HG03520 (cell line): ENCODE measurements around the gene NDUFS6.

Experiments
- ATAC-seq: cut with Tn5 transposase; IDR thresholded peaks from one replicate; pipeline ENCODE4 v1.9.1; 2021; ENCODE audit warnings: mild to moderate bottlenecking, moderate library complexity; ENCODE audit not compliant: unreplicated experiment

The NDUFS6 gene

DNA sequence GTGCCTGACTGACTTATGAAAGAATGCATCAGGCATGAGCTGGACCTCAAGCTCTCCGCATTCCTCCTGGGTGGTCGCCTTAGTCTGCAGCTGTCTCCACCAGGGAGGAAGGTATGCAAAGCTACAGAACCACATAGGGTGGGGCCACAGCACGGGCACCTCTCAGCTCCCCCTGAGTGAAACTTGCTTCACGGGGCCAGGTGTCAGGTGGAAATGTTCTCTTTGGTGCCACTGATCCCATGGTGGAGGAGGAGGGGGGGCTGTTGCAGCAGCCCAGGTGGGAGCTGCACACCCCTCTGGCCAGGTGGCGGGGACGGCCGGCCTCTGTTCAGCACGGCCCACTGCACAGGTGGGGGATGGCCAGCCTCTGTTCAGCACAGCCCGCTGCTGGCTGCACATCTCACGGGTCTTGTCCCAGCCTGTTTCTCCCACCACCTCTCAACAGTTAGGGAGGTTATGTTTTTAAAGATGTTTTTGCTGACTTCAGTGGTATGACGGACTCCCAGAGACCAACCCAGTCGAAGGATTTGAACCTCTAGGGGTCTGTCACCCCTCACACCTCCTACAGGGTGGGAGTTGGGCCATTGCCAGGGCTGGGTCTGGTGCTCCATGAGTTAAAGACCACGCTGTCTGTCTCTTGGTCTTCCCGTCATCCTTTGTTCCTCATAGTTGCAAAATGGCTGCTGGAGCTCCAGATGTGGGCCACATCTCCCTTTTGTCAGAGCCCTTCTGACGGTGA lies 35.9 kb upstream of the NDUFS6 start:
- no peak for ATAC-seq

GRCh38 chr5:1765880-1766235 lies 35.3 kb upstream of the NDUFS6 start:
- ATAC-seq: no peak

GRCh38 chr5:1767524-1768282 lies 33.5 kb upstream of the NDUFS6 start:
- ATAC-seq: no peak

GRCh38 chr5:1768283-1769000 lies 32.8 kb upstream of the NDUFS6 start:
- no peak for ATAC-seq

DNA sequence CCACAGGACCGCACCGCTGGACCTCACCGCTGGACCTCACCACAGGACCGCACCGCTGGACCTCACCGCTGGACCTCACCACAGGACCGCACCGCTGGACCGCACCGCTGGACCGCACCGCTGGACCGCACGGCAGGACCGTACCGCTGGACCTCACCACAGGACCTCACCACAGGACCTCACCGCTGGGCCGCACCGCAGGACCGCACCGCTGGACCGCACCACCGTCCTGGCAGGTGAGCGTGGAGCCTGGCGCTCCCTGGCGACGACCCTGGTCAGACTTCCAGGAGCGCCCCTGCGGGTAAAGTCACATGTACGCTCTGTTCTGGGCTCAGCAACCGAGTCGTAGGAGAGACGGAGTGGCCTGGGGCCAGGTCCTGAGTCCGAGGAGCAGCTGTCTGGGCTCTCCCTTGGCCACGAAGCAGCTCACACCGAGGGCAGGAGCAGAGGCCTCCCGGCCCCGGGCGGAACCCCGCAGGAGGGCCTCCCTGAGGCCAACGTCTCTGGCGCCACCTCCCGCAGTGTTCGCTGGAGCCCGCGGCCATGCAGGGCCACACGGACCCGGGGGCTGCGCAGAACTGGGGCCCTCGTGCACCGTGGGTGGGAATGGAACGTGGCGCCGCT lies 32.1 kb upstream of the NDUFS6 start:
- no peak for ATAC-seq

DNA sequence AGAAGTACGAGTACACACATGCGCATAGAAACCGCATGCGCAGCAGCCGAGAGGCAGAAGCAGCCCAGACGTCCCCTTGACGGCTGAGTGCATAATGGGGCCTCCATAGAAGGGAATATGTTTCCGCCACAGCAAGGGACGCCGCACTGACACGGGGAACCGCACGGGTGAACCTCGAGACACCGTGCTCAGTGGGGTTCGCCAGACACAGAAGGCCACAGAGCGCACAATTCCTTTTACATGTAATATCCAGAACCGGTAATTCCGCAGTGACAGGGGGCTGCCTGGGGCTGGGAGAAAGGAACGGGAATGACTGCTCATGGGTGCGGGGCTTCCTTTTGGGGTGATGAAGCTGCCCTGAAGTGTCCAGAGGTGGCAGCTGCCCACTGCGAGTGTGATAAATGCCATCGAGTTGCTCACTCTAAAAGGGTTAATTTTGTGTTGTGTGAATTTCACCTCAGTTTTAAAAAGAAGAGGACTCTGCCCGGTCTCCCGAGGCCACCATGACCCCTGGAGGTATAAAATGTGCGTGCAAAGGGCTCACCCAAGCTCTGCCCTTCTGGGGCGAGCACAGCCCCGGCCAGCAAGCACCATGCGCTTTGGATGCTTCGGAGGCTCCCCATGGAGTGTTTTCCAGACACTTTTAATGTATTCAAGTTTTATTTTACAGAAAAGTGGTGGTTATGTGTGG lies 31.3 kb upstream of the NDUFS6 start:
- ATAC-seq: no peak

DNA sequence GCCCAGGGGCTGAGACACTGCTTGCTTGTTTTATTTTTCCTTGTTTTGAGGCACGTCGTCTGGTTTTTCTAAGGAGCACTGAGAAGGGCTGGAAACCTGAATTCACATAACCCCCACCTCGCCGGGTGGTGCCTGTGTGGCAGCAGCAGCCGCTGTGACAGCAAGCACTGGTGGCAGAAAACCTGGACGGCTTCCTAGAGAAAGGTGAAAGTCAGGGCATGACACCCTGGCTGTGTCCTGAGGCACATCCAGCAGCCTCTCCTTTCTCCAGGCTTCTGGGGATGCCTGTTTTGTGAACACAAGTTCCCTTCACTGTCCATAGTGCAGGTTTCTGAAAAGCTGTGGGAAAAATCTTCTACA lies 30.8 kb upstream of the NDUFS6 start:
- ATAC-seq: no peak

GRCh38 chr5:1771149-1772065 lies 29.8 kb upstream of the NDUFS6 start:
- ATAC-seq: no peak

DNA sequence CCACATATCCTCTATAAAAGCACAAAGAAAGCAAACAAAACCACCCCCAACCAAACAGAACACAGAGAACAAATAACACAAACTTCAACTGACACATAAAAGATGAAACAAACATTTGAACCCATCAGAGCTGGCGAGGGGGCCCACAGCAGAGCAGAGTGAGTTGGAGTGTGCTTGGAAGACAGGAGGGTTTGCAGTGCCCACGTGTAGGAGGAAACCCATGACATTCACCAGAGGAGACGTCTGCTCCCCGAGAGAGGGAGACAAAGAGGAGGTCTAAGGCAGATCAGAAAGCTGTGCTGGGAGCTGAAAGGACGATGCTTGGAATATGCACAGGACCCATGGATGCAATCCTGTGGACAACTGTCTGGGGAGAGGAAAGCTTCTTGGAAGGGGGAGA lies 28.6 kb upstream of the NDUFS6 start:
- peak; percentile 55 for ATAC-seq

DNA sequence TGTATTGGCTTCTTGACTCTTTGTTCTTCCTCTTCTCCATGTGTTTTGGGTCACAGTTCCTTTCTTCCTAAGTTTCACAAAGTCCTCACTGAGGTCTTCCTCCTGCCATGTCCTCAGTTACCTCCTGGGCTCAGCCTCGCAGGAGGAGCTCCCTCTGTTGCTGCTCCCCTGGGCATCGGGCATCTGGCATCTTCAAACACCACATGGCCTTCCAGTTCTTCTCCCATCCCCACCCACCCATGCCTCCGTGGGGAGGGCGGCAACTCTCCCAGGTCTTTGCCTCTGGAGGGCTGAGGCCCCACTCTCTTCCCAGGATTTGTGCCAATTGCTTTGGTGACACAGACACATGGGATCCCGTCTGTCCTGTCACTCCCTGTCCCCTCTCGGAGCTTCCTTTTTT lies 24.4 kb upstream of the NDUFS6 start:
- no peak for ATAC-seq

- ATAC-seq: no peak
Measured at GRCh38 chr5:1777281-1778137, 23.7 kb upstream of the NDUFS6 start.

- no peak for ATAC-seq
Measured at GRCh38 chr5:1778138-1779020, 22.8 kb upstream of the NDUFS6 start.

GRCh38 chr5:1779021-1779680 lies 22.1 kb upstream of the NDUFS6 start:
- no peak for ATAC-seq

GRCh38 chr5:1779782-1780613 lies 21.2 kb upstream of the NDUFS6 start:
- ATAC-seq: no peak

DNA sequence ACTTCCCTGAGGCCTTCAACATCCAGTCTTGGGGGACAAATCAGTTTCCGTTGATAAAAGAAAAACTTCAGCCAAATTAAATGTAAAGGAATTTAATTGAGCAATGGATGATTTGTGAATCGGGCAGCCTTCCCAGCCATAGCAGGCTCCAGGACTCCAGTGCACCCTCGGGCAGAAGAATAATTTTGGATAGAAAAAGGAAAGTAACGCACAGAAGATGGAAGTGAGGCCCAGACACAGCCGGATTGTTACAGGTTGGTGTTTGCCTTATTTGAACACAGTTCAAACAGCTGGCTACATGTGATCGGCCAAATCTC lies 20.6 kb upstream of the NDUFS6 start:
- ATAC-seq: no peak

GRCh38 chr5:1781107-1781506 lies 20.1 kb upstream of the NDUFS6 start:
- ATAC-seq: no peak
